Ascending aorta (tissue), 2 donors: ENCODE data around the gene MAGI3. TPM values are rescaled to one million over a fixed set of nuclear protein-coding genes. Genes with fewer than 3 reads are reported as not detected.

Experiments used
- DNase-seq, 2 donors: peaks; one replicate each; pipeline ENCODE4 v3.0.0-alpha.2; 2019; ENCODE audit warnings: low spot score in 2 of 2
- H3K27ac ChIP-seq, 2 donors: fragments of 200-600 bp; sonication (generic); one replicate each; pipeline ENCODE4 v1.5.1; 2016 to 2017; ENCODE audit warnings: mild to moderate bottlenecking in 1 of 2
- H3K27me3 ChIP-seq: fragments of 200-600 bp; sonication (generic); one replicate; pipeline ENCODE4 v1.5.1; 2017
- H3K36me3 ChIP-seq, 2 donors: fragments of 200-600 bp; sonication (generic); one replicate each; pipeline ENCODE4 v1.5.1; 2016
- H3K4me1 ChIP-seq, 2 donors: fragments of 200-600 bp; sonication (generic); one replicate each; pipeline ENCODE4 v1.5.1; 2016 to 2017; ENCODE audit warnings: mild to moderate bottlenecking in 1 of 2
- H3K4me3 ChIP-seq, 2 donors: fragments of 200-600 bp; sonication (generic); one replicate each; pipeline ENCODE4 v1.5.1; 2016 to 2017; ENCODE audit warnings: mild to moderate bottlenecking in 1 of 2
- H3K9me3 ChIP-seq, 2 donors: fragments of 200-600 bp; sonication (generic); one replicate each; pipeline ENCODE4 v1.5.1; 2016
- CTCF ChIP-seq, 3 experiments: fragments of 200-600 bp in 2 of 3; fragments of 450-650 bp in 1 of 3; sonication (generic) in 2 of 3; IDR thresholded peaks; one replicate each; pipeline ENCODE4 v1.5.1; 2016 to 2019; ENCODE audit warnings: antibody characterized with exemption in 3 of 3, mild to moderate bottlenecking in 1 of 3, moderate library complexity in 1 of 3
- intact Hi-C: fragments of 100-400 bp; cut with DNase I; formaldehyde crosslinking; loops from one replicate; pipeline ENCODE4 v1.15.1; 2023
- total RNA-seq: library from RNA; depleted of rRNA; stranded (reverse); fragments of >200 nt; gene quantifications from one replicate; pipeline ENCODE4 v1.1.0, GENCODE V29; 2016

Gene MAGI3
- total RNA-seq, 1 donor from 2014 or later = 14.9 TPM

DNA sequence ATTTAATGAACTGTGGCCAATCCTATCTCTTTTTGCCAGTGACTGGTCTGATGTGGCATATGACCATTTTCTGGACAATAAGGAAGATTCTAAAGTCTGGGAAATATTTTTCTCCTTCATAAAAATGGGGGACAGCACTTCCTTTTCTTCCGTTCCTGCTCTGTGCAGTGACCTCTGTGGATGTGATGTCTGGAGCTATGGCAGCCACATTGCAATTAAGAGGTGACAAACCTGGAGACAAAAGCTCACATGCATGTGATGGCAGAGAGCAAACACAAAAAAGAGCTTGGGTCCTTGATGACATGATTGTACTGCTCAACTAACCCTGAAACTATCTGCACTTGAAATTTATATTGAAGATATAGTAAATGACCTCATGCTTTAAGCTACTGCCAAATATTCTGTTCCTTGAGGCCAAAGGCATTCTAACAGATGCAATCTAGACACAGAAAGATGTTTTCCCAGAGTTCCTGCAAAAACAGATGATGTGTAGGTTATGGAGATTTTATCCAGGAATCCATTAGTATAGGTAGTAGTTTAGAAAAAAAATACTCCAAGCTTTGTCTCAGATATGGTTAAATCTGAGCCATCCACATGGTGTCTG is 2.2 kb upstream of the MAGI3 start:
- no peak overlapping the region for H3K27ac ChIP-seq
- no peak overlapping the region for H3K4me3 ChIP-seq
- H3K27me3 ChIP-seq = no peaks in the 10 kb centered on the region
- intact Hi-C loops = loop anchor here (5.0 kb wide), 1 partner anchor 1279 kb away; no protein-coding TSS in a partner anchor
- H3K36me3 ChIP-seq = no peaks in the 10 kb centered on the region
- H3K4me1 ChIP-seq = peaks cover 3 to 6% of the 10 kb centered on the region in 2 donors
- no peak for TF ChIP-seq CTCF (IDR thresholded peaks at IDR 0.05)
- H3K9me3 ChIP-seq = no peaks in the 10 kb centered on the region
- no peak for DNase-seq

- intact Hi-C loops = loop anchor here (5.0 kb wide), 1 partner anchor 1279 kb away; no protein-coding TSS in a partner anchor
- no peaks in the 10 kb centered on the region for H3K27me3 ChIP-seq
- no peak for DNase-seq
- H3K4me1 ChIP-seq = peaks cover 4 to 6% of the 10 kb centered on the region in 2 donors
- H3K9me3 ChIP-seq = no peaks in the 10 kb centered on the region
- H3K4me3 ChIP-seq = peak overlapping the region; percentile 96 to 99
- TF ChIP-seq CTCF (IDR thresholded peaks at IDR 0.05) = no peak
- peak overlapping the region; percentile 79 to 89 for H3K27ac ChIP-seq
- H3K36me3 ChIP-seq = no peaks in the 10 kb centered on the region
These were observed 1.5 kb upstream of the MAGI3 start for GRCh38 chr1:113388621-113389358.

- no peak for TF ChIP-seq CTCF (IDR thresholded peaks at IDR 0.05)
- Histone ChIP-seq H3K27me3 (no peaks in the 10 kb centered on the region), H3K36me3 (no peaks in the 10 kb centered on the region), H3K4me1 (peaks cover 5 to 6% of the 10 kb centered on the region in 2 donors), H3K27ac (peak overlapping the region; percentile 79 to 89), H3K4me3 (peak overlapping the region; percentile 96 to 99), H3K9me3 (no peaks in the 10 kb centered on the region)
- DNase-seq = no peak
- intact Hi-C loops = loop anchor here (5.0 kb wide), 1 partner anchor 1278 kb away; no protein-coding TSS in a partner anchor
These were observed 859 bp upstream of the MAGI3 start for GRCh38 chr1:113389359-113389952.

DNA sequence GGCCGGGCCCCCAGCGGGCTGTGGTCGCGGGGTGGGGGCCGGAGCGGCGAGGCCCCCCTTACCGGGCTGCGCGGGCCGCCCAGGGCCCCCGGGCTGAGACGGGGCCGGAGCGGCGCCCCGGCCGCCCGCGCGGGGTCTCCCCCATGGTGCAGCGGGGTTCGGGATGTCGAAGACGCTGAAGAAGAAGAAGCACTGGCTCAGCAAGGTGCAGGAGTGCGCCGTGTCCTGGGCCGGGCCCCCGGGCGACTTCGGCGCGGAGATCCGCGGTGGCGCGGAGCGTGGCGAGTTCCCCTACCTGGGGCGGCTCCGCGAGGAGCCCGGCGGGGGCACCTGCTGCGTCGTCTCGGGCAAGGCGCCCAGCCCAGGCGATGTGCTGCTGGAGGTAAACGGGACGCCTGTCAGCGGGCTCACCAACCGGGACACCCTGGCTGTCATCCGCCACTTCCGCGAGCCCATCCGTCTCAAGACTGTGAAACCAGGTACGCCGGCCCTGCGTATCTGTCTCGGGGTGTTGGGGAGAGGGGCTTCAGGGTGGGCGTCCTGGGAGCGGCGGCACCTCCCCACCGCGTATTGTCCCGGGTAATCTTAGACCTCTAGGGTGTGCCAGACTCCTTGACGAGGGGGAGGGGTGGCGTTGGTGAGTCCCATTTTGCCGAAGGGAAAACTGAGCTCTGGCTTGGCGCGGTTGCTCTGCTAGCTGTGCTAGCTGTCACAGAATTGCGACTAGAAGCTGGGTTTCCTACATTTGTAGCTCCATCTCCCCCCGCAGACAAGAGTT is 745 bp downstream of the MAGI3 start:
- Histone ChIP-seq H3K4me3 (peak overlapping the region; percentile 96 to 99), H3K9me3 (no peaks in the 10 kb centered on the region), H3K36me3 (no peaks in the 10 kb centered on the region), H3K27ac (peak overlapping the region; percentile 89 to 91), H3K27me3 (no peaks in the 10 kb centered on the region), H3K4me1 (peaks cover 5 to 6% of the 10 kb centered on the region in 2 donors)
- TF ChIP-seq CTCF (IDR thresholded peaks at IDR 0.05) = no peak
- intact Hi-C loops = loop anchor here (1.0 to 5.0 kb wide), 7 partner anchors 66 to 689 kb away; partner anchors contain the start of genes DCLRE1B, LRIG2, PHTF1 and PPM1J
- peak in 1 of 2 donors; percentile 69 for DNase-seq

GRCh38 chr1:113391649-113392271 is 1.4 kb downstream of the MAGI3 start:
- Histone ChIP-seq H3K4me1 (peaks cover 5 to 6% of the 10 kb centered on the region in 2 donors), H3K9me3 (no peaks in the 10 kb centered on the region), H3K4me3 (peak overlapping the region; percentile 96 to 99), H3K27me3 (no peaks in the 10 kb centered on the region), H3K36me3 (no peaks in the 10 kb centered on the region), H3K27ac (peak overlapping the region in 1 of 2 donors; percentile 91)
- no peak for TF ChIP-seq CTCF (IDR thresholded peaks at IDR 0.05)
- DNase-seq = no peak
- intact Hi-C loops = loop anchor here (2.0 to 5.0 kb wide), 6 partner anchors 65 to 689 kb away; partner anchors contain the start of genes DCLRE1B, LRIG2, PPM1J and RSBN1
